GM12874 (cell line): ENCODE measurements around the gene SESN1.

ENCODE experiments used
- CTCF ChIP-seq: IDR thresholded peaks from 2 replicates; pipeline ENCODE4 v1.5.1; 2011; ENCODE audit warnings: low read depth, mild to moderate bottlenecking, control low read depth, low read length, moderate library complexity; ENCODE audit not compliant: insufficient read depth

The SESN1 gene

GRCh38 chr6:108944707-108945680, 149.7 kb downstream of the SESN1 start:
- TF ChIP-seq CTCF, result no peak

GRCh38 chr6:108944071-108944470, 150.6 kb downstream of the SESN1 start:
- TF ChIP-seq CTCF, result no peak

GRCh38 chr6:108942556-108943492, 151.8 kb downstream of the SESN1 start:
- no peak for TF ChIP-seq CTCF

- no peak for TF ChIP-seq CTCF
These were observed 152.8 kb downstream of the SESN1 start for GRCh38 chr6:108941859-108942258.

- no peak for TF ChIP-seq CTCF
These were observed 153.4 kb downstream of the SESN1 start for GRCh38 chr6:108941281-108941680.

GRCh38 chr6:108940741-108941140, 153.9 kb downstream of the SESN1 start:
- no peak for TF ChIP-seq CTCF

GRCh38 chr6:108937170-108937569, 157.5 kb downstream of the SESN1 start:
- no peak for TF ChIP-seq CTCF
